GM21367 (cell line): ENCODE data around the gene KRT85.
"Not testable (repeated sequence)": the region's sequence is repeated elsewhere in the genome, so short reads cannot be mapped to it uniquely, and the experiment has no call there.

Experiments used
- ATAC-seq: cut with Tn5 transposase; IDR thresholded peaks from one replicate; pipeline ENCODE4 v1.9.1; 2021; ENCODE audit not compliant: unreplicated experiment

KRT85 gene

GRCh38 chr12:52350786-52351185, 16.5 kb downstream of the KRT85 start:
- no peak for ATAC-seq

- no peak for ATAC-seq
These were observed 17.2 kb downstream of the KRT85 start for GRCh38 chr12:52350021-52350620.

- ATAC-seq, result no peak
These were observed 18.1 kb downstream of the KRT85 start for GRCh38 chr12:52349196-52349595.

- no peak for ATAC-seq
These were observed 19.4 kb downstream of the KRT85 start for GRCh38 chr12:52347551-52348510.

GRCh38 chr12:52347016-52347415, 20.3 kb downstream of the KRT85 start:
- ATAC-seq, result no peak

- no peak for ATAC-seq
These were observed 20.7 kb downstream of the KRT85 start for GRCh38 chr12:52346593-52346992.

GRCh38 chr12:52345041-52345440, 22.2 kb downstream of the KRT85 start:
- not testable (repeated sequence) for ATAC-seq

- ATAC-seq, result no peak
These were observed 23.2 kb downstream of the KRT85 start for GRCh38 chr12:52344111-52344510.

- ATAC-seq, result no peak
These were observed 23.7 kb downstream of the KRT85 start for GRCh38 chr12:52343550-52343949.

- no peak for ATAC-seq
These were observed 24.3 kb downstream of the KRT85 start for GRCh38 chr12:52342781-52343490.

GRCh38 chr12:52341066-52341580, 26.2 kb downstream of the KRT85 start:
- no peak for ATAC-seq

GRCh38 chr12:52338241-52338960, 28.9 kb downstream of the KRT85 start:
- ATAC-seq, result no peak

GRCh38 chr12:52337054-52337453, 30.2 kb downstream of the KRT85 start:
- no peak for ATAC-seq

- ATAC-seq, result no peak
These were observed 30.6 kb downstream of the KRT85 start for GRCh38 chr12:52336641-52337040.

- ATAC-seq, result no peak
These were observed 31.6 kb downstream of the KRT85 start for GRCh38 chr12:52335598-52336262.

GRCh38 chr12:52334185-52334584, 33.1 kb downstream of the KRT85 start:
- no peak for ATAC-seq

- no peak for ATAC-seq
These were observed 34.0 kb downstream of the KRT85 start for GRCh38 chr12:52333321-52333720.

GRCh38 chr12:52332381-52332780, 34.9 kb downstream of the KRT85 start:
- ATAC-seq, result no peak

GRCh38 chr12:52331833-52332232, 35.4 kb downstream of the KRT85 start:
- ATAC-seq, result no peak

- no peak for ATAC-seq
These were observed 36.2 kb downstream of the KRT85 start for GRCh38 chr12:52331039-52331438.
